ENCODE data around the gene ITGA1. TPM values are rescaled to one million over a fixed set of nuclear protein-coding genes. Genes with fewer than 3 reads are reported as not detected.
"Not testable (repeated sequence)": the region's sequence is repeated elsewhere in the genome, so short reads cannot be mapped to it uniquely, and the experiment has no call there.

The ITGA1 gene
- total RNA-seq (2014; rRNA removed; shearing (Covaris generic)) = 16.0 and 23.8 TPM in 2 replicates

GRCh38 chr5:52787600-52788504, at the start of gene ITGA1, which contains the start of gene PELO:
ITGA1 (plus strand) TSS chr5:52787916; CDS start chr5:52788354, 438 bp downstream.
PELO (plus strand) TSS chr5:52787916; CDS start chr5:52800395, 12,479 bp downstream.
- DNase-seq (ENCODE audit: low spot score) = peak; percentile 73

GRCh38 chr5:52738095-52738506, 49.6 kb upstream of the ITGA1 start:
- no peak for DNase-seq (ENCODE audit: low spot score)

GRCh38 chr5:52740007-52740406, 47.7 kb upstream of the ITGA1 start:
- DNase-seq (ENCODE audit: low spot score) = no peak

DNA sequence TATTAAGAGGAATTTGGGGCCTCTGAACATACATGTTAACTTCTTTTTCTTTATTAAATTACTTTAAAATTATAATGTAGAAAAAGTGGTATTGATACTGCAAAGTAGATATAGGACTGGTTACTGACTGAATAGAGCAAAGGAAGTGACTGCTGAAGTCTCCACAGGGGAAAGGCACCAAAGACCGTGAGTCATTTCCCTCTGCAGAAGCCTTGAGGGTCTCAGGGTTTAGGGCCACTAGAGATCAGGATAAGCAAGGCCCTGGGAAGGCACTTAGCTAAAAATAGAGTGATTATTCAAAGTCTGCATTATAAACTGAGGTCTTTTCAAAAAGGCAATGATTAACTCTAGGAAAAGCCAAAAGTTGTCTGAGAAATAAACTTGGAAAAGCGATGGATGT, 44.7 kb upstream of the ITGA1 start:
- no peak for DNase-seq (ENCODE audit: low spot score)

- DNase-seq (ENCODE audit: low spot score) = no peak
Measured at GRCh38 chr5:52743529-52743928, 44.2 kb upstream of the ITGA1 start.

GRCh38 chr5:52743970-52744369, 43.7 kb upstream of the ITGA1 start:
- DNase-seq (ENCODE audit: low spot score) = no peak

- DNase-seq (ENCODE audit: low spot score) = not testable (repeated sequence)
Measured at GRCh38 chr5:52744867-52745458, 42.8 kb upstream of the ITGA1 start.

DNA sequence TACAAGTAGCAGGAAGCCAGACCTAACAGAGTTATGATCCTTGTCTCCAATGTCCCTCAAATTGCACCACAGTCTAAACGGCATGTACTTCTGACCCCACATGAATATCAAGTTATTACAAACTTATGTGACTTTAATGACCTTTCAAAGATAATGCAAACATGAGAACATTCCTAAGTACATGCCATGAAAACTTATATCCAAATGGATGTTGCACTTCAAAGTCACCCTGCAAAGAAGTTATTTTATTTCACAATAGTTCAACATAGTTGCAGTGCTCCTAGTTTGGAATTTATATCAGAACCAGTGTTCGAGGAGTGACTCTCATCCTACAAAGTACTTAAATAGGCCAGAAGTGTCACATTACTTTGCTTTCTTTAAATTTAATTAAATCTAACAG, 41.2 kb upstream of the ITGA1 start:
- no peak for DNase-seq (ENCODE audit: low spot score)

- DNase-seq (ENCODE audit: low spot score) = no peak
Measured at GRCh38 chr5:52748590-52748989, 39.1 kb upstream of the ITGA1 start.

DNA sequence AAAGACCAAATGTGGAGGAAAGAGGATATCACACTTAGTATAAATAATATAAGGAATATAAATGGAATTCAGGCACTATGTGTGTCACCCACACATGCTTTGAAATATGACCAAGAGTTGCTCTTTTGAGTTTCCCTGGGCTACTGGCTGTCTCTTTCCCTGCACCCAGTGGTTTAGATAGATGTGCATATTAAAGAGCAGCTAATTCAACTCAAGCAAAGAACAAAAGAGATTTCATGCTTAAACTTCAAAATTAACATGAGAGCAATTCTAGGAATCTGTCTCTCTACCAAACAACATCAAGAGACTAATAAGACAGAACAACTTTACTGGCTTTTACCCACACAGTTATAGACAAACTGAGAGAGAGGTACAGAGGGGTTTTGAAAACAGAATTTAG, 38.0 kb upstream of the ITGA1 start:
- no peak for DNase-seq (ENCODE audit: low spot score)

DNA sequence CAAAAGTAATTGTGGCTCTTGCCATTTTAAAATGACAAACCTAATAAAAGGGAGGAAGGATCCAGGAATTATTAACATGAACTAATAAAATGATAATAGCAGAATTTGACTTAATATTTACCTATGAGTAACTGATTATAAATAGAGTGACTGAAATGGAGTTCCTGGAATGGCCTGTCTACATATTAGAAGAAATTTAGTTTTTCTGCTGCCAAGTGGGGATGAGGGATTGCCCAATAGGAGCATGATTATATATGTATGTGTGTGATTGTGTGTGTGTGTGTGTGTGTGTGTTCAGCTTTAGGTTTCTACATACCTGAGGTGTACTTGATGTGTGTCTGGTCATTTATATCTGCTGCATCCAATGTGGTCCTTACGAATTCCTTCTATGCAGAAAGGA, 36.6 kb upstream of the ITGA1 start:
- DNase-seq (ENCODE audit: low spot score) = no peak

GRCh38 chr5:52754051-52754450, 33.7 kb upstream of the ITGA1 start:
- DNase-seq (ENCODE audit: low spot score) = no peak

GRCh38 chr5:52757527-52757926, 30.2 kb upstream of the ITGA1 start:
- DNase-seq (ENCODE audit: low spot score) = no peak

GRCh38 chr5:52758014-52758413, 29.7 kb upstream of the ITGA1 start:
- no peak for DNase-seq (ENCODE audit: low spot score)

- no peak for DNase-seq (ENCODE audit: low spot score)
Measured at GRCh38 chr5:52759331-52759730, 28.4 kb upstream of the ITGA1 start.

DNA sequence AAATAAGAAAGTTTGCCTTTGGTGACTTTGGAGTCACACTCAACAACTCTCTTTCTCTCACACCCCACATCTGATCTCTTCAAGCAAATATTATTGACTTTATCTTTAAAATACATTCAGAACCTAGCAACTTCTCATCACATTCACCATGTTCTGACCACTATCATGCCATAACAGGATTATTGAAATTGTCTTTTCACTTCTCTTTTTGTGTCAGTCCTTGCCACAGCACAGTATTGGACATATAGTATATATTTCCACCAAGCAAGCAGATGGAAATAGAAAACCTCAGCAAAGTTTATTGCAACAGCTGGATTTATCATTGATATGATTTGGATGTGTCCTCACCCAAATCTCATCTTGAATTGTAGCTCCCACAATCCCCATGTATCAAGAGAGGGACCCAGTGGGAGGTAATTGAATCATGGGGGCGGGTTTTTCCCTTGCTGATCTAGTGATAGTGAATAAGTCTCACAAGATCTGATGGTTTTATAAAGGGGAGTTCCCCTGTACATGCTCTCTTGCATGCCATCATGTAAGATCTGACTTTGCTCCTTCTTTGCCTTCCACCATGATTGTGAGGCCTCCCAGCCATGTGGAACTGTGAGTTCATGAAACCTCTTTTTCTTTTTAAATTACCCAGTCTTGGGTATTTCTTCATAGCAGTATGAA, 26.9 kb upstream of the ITGA1 start:
- no peak for DNase-seq (ENCODE audit: low spot score)

DNA sequence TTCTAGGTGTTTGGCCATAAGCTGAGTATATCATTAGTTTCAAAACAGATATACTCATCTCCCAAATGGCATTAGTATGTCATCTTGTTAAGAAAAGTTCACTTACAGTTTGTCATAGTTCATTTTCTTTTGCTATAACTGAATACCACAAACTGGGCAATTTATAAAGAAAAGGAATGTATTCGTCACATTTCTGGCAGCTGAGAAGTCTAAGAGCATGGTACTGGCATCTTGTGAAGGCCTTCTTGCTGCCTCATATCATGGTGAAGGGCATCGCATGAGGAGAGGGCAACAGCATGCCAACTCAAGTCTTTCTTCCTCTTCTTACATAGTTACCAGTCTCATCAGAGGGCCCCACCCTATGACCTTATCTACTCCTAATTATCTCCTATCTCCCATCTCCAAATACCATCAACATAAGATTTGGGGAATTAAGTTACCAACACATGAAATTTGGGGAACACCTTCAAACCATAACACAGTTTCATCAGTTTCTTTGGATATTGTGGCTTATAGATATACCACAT, 20.4 kb upstream of the ITGA1 start:
- DNase-seq (ENCODE audit: low spot score) = no peak

- no peak for DNase-seq (ENCODE audit: low spot score)
Measured at GRCh38 chr5:52767766-52768480, 19.8 kb upstream of the ITGA1 start.

DNA sequence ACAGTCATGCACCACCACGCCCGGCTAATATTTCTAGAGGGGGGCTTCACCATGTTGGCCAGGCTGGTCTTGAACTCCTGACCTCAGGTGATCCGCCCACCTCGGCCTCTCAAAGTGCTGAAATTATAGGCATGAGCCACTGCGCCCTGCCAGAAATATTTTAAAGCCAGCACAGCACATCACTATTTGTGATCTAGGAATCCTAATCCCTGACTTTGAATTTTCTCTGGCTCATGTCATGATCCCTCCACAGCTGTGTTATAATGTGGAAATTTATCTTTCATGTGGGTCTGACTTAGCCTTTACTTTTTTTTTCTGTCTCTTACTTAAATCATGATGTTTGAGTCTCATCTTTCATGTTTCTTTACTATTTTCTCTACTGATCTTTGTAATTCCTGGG, 18.7 kb upstream of the ITGA1 start:
- no peak for DNase-seq (ENCODE audit: low spot score)

GRCh38 chr5:52770287-52770939, 17.3 kb upstream of the ITGA1 start:
- DNase-seq (ENCODE audit: low spot score) = no peak
